Fibroblast of the conjunctiva (primary cell): ENCODE data around the gene GLTP.

Source experiments
- DNase-seq: peaks from one replicate; pipeline ENCODE4 v3.0.0-alpha.2; 2010; ENCODE audit warnings: low read depth

Gene GLTP

GRCh38 chr12:109842021-109842420 lies 38.3 kb downstream of the GLTP start:
- DNase-seq: no peak

DNA sequence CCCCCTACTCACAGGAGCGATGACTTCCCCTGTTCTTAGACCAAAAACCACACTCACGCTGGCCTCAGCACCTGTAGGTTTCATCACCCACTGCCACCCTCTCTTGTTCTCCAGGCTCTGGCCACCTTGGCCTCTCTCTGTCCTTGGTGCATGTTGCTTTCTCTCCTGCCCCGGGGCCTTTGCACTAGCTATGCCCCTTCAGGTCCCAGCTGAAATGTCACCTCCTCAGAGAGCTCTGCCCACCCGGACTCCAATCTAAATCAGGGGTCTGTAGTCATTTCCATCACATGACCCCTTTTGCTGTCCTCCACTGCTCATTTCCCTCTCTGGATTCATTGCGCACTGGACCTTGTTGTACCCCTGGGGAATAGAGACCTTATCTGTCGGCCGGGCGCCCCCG lies 39.0 kb downstream of the GLTP start:
- no peak for DNase-seq

DNA sequence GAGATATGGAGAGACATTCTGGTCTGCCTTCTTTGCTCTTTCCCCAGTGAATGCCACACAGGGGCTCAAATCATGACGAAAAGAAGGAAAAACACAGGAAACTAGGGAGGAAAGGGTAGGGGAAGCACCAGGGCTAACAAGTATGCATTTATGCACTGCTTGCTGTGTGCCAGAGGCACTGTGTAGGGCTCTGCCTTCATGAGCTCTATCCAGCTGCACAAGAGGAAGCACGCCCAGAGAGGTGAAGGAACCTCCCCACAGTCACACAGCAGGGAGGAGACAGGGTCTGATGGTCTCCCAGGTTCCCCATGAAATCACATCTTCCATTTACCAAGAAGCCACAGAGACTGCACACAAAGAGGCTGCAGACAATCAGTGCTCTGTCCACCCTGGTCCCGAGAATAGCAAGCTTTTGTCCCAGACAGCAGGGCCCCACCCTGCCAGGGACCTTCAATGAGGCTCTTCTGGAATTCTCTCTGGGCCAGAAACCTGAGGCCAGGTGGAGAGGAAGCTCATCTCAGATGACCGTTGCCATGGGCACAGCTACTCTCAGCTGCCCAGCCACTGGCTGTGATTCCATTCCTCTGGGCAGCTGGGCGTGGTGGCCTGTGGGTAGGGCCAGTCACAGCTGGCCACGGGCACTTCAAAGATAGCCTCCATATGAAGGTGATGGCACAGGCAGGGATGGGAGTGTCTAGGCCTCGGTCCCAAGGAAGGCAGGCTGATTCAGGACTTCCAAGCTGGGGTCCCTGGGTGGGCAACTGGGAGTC lies 39.9 kb downstream of the GLTP start:
- DNase-seq: no peak

GRCh38 chr12:109839444-109839843 lies 40.9 kb downstream of the GLTP start:
- DNase-seq: no peak

- no peak for DNase-seq
Measured at GRCh38 chr12:109836916-109837315, 43.4 kb downstream of the GLTP start.

DNA sequence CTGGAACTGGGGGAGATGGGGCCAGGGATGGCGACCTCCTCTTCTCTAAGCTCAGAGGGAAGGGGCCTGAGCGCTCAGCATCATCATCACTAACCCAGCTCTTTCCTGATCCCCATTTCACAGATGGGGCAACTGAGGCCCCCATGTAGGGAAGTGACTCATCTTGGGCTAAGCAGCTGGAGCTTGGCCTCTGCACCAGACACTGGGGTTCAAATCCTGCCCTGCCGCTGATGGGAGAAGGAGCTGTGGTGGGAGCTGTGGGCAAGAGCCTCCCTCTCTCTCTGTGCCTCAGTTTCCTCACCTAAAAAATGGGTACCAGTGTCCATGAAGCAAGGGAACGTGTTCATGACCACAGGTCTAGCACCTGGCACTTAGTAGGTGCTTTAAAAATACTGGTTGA lies 44.5 kb downstream of the GLTP start:
- no peak for DNase-seq

DNA sequence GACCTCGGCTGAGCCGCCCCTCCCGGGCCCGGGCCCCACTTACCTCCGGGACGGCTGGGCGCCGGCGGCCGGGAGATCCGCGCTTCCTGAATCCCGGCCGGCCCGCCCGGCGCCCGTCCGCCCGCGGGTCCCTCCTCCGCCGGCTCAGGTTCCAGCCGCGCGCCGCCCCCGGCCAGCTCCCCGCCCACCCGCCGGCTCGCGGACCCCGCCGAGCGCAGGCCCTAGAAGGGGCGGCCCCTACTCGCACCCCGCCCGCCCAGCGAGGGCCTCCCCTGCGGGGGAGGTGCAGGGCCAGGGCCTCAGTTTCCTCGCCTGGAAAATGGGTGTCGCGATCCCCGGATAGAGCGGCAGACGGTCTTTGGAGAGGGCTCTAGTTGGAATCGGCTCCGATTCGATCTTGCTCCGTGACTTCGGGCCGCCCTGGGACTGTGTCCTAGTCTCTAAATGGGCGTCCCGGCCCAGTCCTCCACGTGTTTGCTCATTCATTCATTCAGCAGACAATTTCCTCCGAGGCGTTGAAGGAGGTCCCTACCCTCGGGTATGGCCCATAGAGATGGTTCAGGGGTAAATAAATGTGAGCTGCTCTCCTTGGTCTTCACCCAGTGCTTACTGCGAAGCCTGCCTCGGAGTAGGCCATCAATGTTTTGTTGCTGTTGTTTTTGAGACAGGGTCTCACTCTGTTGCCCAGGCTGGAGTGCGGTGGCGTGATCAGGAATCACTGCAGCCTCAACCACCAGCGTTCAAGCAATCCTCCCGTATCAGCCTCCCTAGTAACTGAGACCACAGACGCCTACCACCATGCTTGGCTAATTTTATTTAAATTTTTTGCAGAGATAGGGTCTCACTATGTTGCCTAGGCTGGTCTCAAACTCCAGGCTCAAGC lies 46.8 kb downstream of the GLTP start, which contains the start of gene TRPV4:
Gene TRPV4 (minus strand): TSS at position 92 of the 883 bp plus-strand sequence. CDS start 18,602 bp downstream, outside the sequence.
- DNase-seq: no peak

DNA sequence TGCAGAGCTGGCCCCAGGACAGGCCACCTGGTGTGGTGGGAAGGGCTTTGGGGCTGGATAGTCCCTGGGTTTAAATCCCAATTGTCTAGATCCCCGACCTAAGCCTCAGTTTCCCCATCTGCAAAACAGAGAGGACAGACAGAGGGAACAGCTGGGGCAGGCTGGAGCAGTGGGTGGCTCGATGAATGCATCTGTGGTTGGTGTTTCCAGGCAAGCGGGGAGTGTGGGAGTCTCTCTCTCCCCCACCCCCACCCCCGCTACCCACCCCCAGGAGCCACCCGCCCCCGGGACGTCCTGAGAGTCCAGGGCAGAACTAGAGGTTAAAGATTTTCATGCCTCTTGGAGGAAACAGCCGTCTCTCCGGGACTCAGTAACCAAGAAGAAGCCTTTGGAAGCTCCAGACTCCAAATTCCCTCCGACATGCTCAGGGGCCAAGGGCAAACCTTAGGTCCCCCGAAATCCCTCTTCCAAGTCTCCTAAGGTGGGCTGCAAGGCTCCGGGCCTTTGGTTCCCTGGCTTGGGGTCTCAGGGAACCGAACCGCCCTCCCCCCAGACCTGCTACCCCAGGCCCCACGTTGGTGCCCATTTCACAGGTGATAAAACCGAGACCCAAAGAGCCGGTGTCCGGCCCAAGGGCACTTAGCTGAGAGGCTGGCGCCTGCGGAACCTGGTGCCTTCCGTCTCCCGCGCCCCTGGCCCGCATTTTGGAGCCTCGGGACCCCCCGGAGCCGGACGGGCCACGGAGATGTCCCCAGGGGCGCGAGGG lies 47.6 kb downstream of the GLTP start:
- DNase-seq: no peak

DNA sequence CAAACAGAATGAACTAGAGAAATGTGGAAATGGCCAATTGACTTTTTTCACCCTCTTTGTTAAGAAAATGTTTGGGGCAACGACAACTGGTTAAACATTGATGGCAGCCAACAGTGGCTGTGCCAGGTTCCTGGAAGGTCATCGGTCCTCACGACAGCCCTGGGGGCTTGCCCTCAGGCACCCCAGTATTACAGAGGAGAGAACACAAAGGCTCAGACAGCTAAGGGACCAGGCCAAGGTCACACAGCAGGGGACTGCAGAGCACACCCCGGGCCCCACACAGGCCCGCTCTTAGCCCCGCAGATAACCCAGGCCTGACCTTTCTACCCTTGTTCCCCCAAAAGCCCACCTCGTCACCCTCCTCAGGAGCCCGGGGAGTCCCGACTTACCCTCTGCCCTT lies 48.4 kb downstream of the GLTP start:
- DNase-seq: no peak

GRCh38 chr12:109831365-109831764 lies 49.0 kb downstream of the GLTP start:
- DNase-seq: no peak

DNA sequence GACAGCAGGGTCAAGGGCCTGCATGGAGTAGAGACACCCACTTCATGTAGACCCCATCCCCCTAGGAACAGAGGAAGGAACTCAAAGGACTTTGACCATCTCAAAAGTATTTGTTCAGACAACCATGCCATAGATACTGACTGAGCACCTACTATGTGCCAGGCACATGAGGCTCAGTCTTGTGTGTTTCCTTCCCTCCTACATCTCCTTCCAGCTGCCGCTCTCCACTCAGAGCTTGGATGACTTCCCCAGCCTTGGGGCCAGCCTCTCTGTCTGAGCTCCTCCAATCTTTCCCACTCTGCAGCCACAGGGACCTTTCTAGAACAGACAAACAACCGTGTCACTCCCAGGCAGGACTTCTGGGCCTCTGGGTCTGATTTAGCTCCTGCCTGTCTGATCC lies 49.6 kb downstream of the GLTP start:
- no peak for DNase-seq

DNA sequence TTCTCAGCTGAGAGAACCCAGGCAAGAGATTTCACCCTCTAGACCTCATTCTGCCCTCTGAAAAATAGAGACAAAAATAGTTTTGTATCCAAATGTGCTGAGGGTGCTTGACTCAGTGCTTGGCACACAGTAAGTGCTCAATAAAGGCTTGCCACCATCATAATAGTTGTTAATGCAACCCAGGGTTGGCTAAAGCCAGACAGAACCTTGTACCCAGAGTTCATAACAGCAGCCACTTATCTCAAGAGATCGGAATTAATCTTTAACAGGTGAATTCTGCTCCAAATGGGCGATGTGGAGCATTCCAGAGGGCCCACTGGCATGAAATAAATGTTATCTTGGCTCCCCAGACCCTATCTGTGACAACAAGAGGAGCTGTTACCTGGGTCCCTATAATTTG lies 50.1 kb downstream of the GLTP start:
- DNase-seq: no peak

DNA sequence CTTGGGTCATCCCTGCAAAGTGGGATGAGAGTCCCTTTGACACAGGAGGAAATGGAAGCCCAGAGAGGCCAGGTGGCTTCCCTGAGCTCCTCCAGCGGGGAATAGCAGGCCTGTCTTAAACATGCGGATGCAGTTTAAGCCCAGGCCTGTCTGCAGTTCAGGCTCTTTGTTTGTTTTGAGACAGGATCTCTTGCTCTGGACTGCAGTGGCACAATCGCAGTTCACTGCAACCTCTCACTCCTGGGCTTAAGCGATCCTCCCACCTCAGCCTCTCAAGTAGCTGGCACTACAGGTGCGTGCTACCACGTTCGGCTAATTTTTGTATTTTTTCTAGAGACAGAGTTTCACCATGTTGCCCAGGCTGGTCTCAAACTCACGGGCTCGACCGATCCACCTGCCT lies 50.7 kb downstream of the GLTP start:
- DNase-seq: no peak

- DNase-seq: no peak
Measured at GRCh38 chr12:109828754-109829511, 51.4 kb downstream of the GLTP start.

DNA sequence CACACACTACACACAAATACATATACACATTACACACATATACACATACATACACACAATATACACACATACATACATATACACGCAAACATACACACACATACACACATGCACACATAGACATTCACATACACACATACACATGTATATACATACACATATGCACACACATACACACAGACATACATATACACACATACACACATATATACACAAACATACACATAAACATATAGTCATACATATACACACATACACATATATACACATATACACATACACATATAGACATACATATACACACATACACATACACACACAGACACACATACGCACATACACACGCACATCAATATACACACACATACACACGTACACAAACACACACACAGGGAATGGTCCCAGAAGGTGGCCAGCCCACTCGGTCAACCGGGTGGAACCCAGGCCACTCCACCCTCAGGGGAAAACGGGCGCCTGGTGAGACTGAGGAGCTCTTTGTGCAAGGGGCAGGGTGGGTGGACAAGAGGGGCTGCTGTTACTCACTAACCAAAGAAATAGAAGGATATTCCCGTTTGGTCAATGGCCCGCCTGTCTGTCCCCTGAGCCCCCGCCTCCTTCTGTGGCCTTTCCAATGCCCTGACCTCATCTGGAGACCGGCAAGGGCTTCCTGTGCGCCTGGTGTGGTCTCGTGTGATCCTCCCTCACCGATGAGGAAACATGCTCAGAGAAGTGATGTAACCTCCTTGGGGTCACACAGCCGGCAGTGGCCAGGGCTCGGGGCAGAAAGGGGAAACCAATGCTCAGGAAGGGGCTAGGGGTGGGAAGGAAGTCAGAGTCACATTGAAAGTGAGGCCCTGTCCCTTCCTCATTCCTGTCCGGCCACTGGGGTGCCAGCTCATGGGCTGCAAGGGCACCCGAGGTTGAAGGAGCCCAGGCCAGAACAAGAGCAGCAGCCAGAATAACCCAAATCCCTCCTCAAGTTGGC lies 52.5 kb downstream of the GLTP start:
- no peak for DNase-seq

- no peak for DNase-seq
Measured at GRCh38 chr12:109827080-109827479, 53.3 kb downstream of the GLTP start.

DNA sequence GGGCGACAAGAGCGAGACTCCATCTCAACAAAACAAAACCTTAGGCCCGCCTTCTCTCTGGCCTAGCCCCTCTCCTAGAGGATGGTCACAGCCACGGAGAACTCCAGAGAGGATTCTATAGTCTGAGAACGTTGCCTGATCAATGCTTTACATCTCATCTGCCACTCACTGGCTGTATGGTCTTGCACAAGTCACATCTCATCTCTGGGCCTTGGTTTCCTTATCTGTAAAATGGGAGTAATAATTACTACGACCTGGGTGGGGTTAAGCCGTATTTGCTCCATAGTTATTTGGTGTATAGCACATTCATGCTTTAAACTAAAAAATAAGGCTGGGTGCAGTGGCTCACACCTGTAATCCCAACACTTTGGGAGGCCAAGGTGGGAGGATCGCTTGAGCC lies 55.6 kb downstream of the GLTP start:
- DNase-seq: no peak

GRCh38 chr12:109822951-109823411 lies 57.4 kb downstream of the GLTP start:
- DNase-seq: no peak

- no peak for DNase-seq
Measured at GRCh38 chr12:109822416-109822815, 57.9 kb downstream of the GLTP start.

- no peak for DNase-seq
Measured at GRCh38 chr12:109821968-109822367, 58.4 kb downstream of the GLTP start.
